Left ventricle myocardium superior (tissue), 1 donor: ENCODE data around the gene SYNE2. TPM values are rescaled to one million over a fixed set of nuclear protein-coding genes. Genes with fewer than 3 reads are reported as not detected.

ENCODE experiments used
- ATAC-seq: fragments of 200-7000 bp; cut with Tn5 transposase; one replicate; pipeline ENCODE4 v1.9.1; 2020; ENCODE audit warnings: mild to moderate bottlenecking, moderate library complexity
- DNase-seq: peaks from one replicate; pipeline ENCODE4 v3.0.0-alpha.2; 2020
- intact Hi-C: fragments of 100-400 bp; cut with micrococcal nuclease; formaldehyde crosslinking; loops from one replicate; pipeline ENCODE4 v1.11.0; 2022
- total RNA-seq: library from RNA; stranded (reverse); fragmentation: NEBNext Ultra II Directional; extraction: Animal tissue kit (Norgen Biotek cat#: 25700); gene quantifications from one replicate; pipeline ENCODE4 v1.2.1, GENCODE V29; 2021
- donor health status: DM: no; HTN: yes; CAD: no; lungs with severe emphysema.

Gene SYNE2
- total RNA-seq, 1 donor from 2014 or later, result 259 TPM

GRCh38 chr14:64049616-64050381 lies 197.0 kb downstream of the SYNE2 start:
- DNase-seq (no peak), ATAC-seq (no peak)
- intact Hi-C loops, result no loop called here

GRCh38 chr14:64053694-64054669 lies 201.2 kb downstream of the SYNE2 start:
- intact Hi-C loops, result no loop called here
- ATAC-seq, result no peak

GRCh38 chr14:64059454-64060198 lies 206.8 kb downstream of the SYNE2 start:
- DNase-seq (no peak), ATAC-seq (no peak)
- intact Hi-C loops, result no loop called here

More at GRCh38 chr14:64053694-64054669, 201.2 kb downstream of the SYNE2 start:
- no peak for DNase-seq

GRCh38 chr14:64060199-64060545 lies 207.4 kb downstream of the SYNE2 start:
- no peak for DNase-seq
- ATAC-seq, result no peak
- intact Hi-C loops, result no loop called here

GRCh38 chr14:64060648-64061096 lies 207.9 kb downstream of the SYNE2 start:
- no peak for DNase-seq
- no peak for ATAC-seq
- intact Hi-C loops, result no loop called here

GRCh38 chr14:64061115-64061514 lies 208.3 kb downstream of the SYNE2 start:
- ATAC-seq (no peak), DNase-seq (no peak)
- intact Hi-C loops, result no loop called here

- intact Hi-C loops, result no loop called here
- ATAC-seq (no peak), DNase-seq (no peak)
These were observed 208.9 kb downstream of the SYNE2 start for GRCh38 chr14:64061706-64062105.

- no peak for ATAC-seq
These were observed 209.7 kb downstream of the SYNE2 start for GRCh38 chr14:64062381-64063115.

GRCh38 chr14:64064447-64064846 lies 211.6 kb downstream of the SYNE2 start:
- DNase-seq, result no peak
- intact Hi-C loops, result no loop called here
- no peak for ATAC-seq

More at GRCh38 chr14:64062381-64063115, 209.7 kb downstream of the SYNE2 start:
- intact Hi-C loops, result no loop called here
- DNase-seq, result no peak

GRCh38 chr14:64069634-64070359 lies 217.0 kb downstream of the SYNE2 start:
- intact Hi-C loops, result no loop called here
- ATAC-seq, result no peak
- DNase-seq, result no peak

GRCh38 chr14:64074961-64075612 lies 222.3 kb downstream of the SYNE2 start:
- intact Hi-C loops, result no loop called here
- DNase-seq, result no peak
- ATAC-seq, result no peak

GRCh38 chr14:64075613-64076005 lies 222.8 kb downstream of the SYNE2 start:
- DNase-seq, result no peak
- intact Hi-C loops, result no loop called here
- ATAC-seq, result no peak

GRCh38 chr14:64080452-64080851 lies 227.6 kb downstream of the SYNE2 start:
- intact Hi-C loops, result no loop called here
- ATAC-seq, result no peak
- no peak for DNase-seq

GRCh38 chr14:64081174-64081746 lies 228.5 kb downstream of the SYNE2 start:
- ATAC-seq, result no peak
- DNase-seq, result no peak
- intact Hi-C loops, result no loop called here

- DNase-seq (no peak), ATAC-seq (peak; percentile 61)
- intact Hi-C loops, result no loop called here
These were observed 230.0 kb downstream of the SYNE2 start for GRCh38 chr14:64082837-64083236.

- intact Hi-C loops, result no loop called here
- ATAC-seq (no peak), DNase-seq (no peak)
These were observed 235.8 kb downstream of the SYNE2 start for GRCh38 chr14:64088647-64088964.

- DNase-seq (no peak), ATAC-seq (no peak)
- intact Hi-C loops, result no loop called here
These were observed 237.1 kb downstream of the SYNE2 start for GRCh38 chr14:64089920-64090319.

GRCh38 chr14:64091217-64091616 lies 238.4 kb downstream of the SYNE2 start:
- intact Hi-C loops, result no loop called here
- no peak for ATAC-seq
- DNase-seq, result no peak
